H9 (cell line): ENCODE results near the gene DNAJC12. TPM values are rescaled to one million over a fixed set of nuclear protein-coding genes. Genes with fewer than 3 reads are reported as not detected.
A peak's percentile ranks its signal among the peaks of the same experiment; 100 is the strongest.

Experiments
- DNase-seq: peaks from one replicate; pipeline ENCODE4 v3.0.0-alpha.2; 2017
- H2AFZ ChIP-seq: one replicate; pipeline ENCODE4 v1.6.1; 2013; ENCODE audit warnings: mild to moderate bottlenecking, low read length, control low read depth, moderate library complexity
- H2AK5ac ChIP-seq: 2 replicates; pipeline ENCODE4 v1.6.1; 2013; ENCODE audit warnings: low read length, control low read depth, mixed read lengths; ENCODE audit not compliant: insufficient read length
- H2BK120ac ChIP-seq: one replicate; pipeline ENCODE4 v1.6.1; 2013; ENCODE audit warnings: low read depth, mild to moderate bottlenecking, low read length, control low read depth, inconsistent platforms; ENCODE audit not compliant: poor library complexity, severe bottlenecking
- H2BK12ac ChIP-seq: 2 replicates; pipeline ENCODE4 v1.6.1; 2013; ENCODE audit warnings: low read length, control low read depth, mixed read lengths, low read depth; ENCODE audit not compliant: insufficient read length
- H2BK15ac ChIP-seq: 2 replicates; pipeline ENCODE4 v1.6.1; 2013; ENCODE audit warnings: low read depth, low read length, control low read depth
- H2BK20ac ChIP-seq: one replicate; pipeline ENCODE4 v1.6.1; 2013; ENCODE audit warnings: low read depth, mild to moderate bottlenecking, low read length, control low read depth, inconsistent platforms; ENCODE audit not compliant: poor library complexity, severe bottlenecking
- H2BK5ac ChIP-seq: 2 replicates; pipeline ENCODE4 v1.6.1; 2013; ENCODE audit warnings: low read length, control low read depth, mixed read lengths; ENCODE audit not compliant: insufficient read length
- H3K14ac ChIP-seq: 2 replicates; pipeline ENCODE4 v1.6.1; 2013; ENCODE audit warnings: low read length, control low read depth; ENCODE audit not compliant: insufficient read depth
- H3K18ac ChIP-seq: 2 replicates; pipeline ENCODE4 v1.6.1; 2013; ENCODE audit warnings: low read depth, mild to moderate bottlenecking, mixed read lengths, low read length, control low read depth; ENCODE audit not compliant: insufficient read length
- H3K23ac ChIP-seq: 2 replicates; pipeline ENCODE4 v1.6.1; 2013; ENCODE audit warnings: low read length, control low read depth, mixed read lengths, low read depth; ENCODE audit not compliant: insufficient read length
- H3K23me2 ChIP-seq: 2 replicates; pipeline ENCODE4 v1.6.1; 2013; ENCODE audit warnings: low read depth, mild to moderate bottlenecking, mixed read lengths, low read length, control low read depth; ENCODE audit not compliant: insufficient read length, poor library complexity, severe bottlenecking
- H3K27ac ChIP-seq: 2 replicates; pipeline ENCODE4 v1.5.1; 2013; ENCODE audit warnings: low read length, control low read depth, mixed read lengths, low read depth; ENCODE audit not compliant: insufficient read length
- H3K27me3 ChIP-seq: 2 replicates; pipeline ENCODE4 v1.6.1; 2013; ENCODE audit warnings: low read length, control low read depth, inconsistent platforms; ENCODE audit not compliant: insufficient read depth
- H3K4ac ChIP-seq: 2 replicates; pipeline ENCODE4 v1.6.1; 2013; ENCODE audit warnings: low read depth, mild to moderate bottlenecking, control low read depth, inconsistent platforms, low read length, moderate library complexity
- H3K4me1 ChIP-seq: 2 replicates; pipeline ENCODE4 v1.6.1; 2013; ENCODE audit warnings: low read length, control low read depth, inconsistent platforms; ENCODE audit not compliant: insufficient read depth
- H3K4me2 ChIP-seq: 2 replicates; pipeline ENCODE4 v1.6.1; 2013; ENCODE audit warnings: low read length, control low read depth, mixed read lengths; ENCODE audit not compliant: insufficient read length, insufficient read depth
- H3K56ac ChIP-seq: 2 replicates; pipeline ENCODE4 v1.6.1; 2013; ENCODE audit warnings: low read depth, mild to moderate bottlenecking, mixed read lengths, low read length, control low read depth; ENCODE audit not compliant: insufficient read length
- H3K79me1 ChIP-seq: 2 replicates; pipeline ENCODE4 v1.6.1; 2013; ENCODE audit warnings: low read depth, mild to moderate bottlenecking, moderate library complexity, low read length, control low read depth, inconsistent platforms; ENCODE audit not compliant: insufficient read depth, poor library complexity, severe bottlenecking
- H3K79me2 ChIP-seq: 2 replicates; pipeline ENCODE4 v1.6.1; 2013; ENCODE audit warnings: low read length, control low read depth, inconsistent platforms; ENCODE audit not compliant: insufficient read depth
- H3K9ac ChIP-seq: 2 replicates; pipeline ENCODE4 v1.6.1; 2013; ENCODE audit warnings: low read length, control low read depth, mixed read lengths; ENCODE audit not compliant: insufficient read length; ENCODE audit errors: extremely low read depth
- H3K9me3 ChIP-seq: one replicate; pipeline ENCODE4 v1.6.1; 2013; ENCODE audit warnings: low read depth, low read length, inconsistent platforms; ENCODE audit not compliant: control insufficient read depth
- H3T11ph ChIP-seq: one replicate; pipeline ENCODE4 v1.6.1; 2013; ENCODE audit warnings: mild to moderate bottlenecking, low read length, control low read depth, inconsistent platforms
- H4K20me1 ChIP-seq: one replicate; pipeline ENCODE4 v1.6.1; 2013; ENCODE audit not compliant: control insufficient read depth, insufficient read length, insufficient read depth
- H4K5ac ChIP-seq: 2 replicates; pipeline ENCODE4 v1.6.1; 2013; ENCODE audit warnings: low read depth, mild to moderate bottlenecking, mixed read lengths, low read length, control low read depth; ENCODE audit not compliant: insufficient read length
- H4K8ac ChIP-seq: replicated peaks from 2 replicates; pipeline ENCODE4 v1.6.1; 2013; ENCODE audit warnings: low read length, control low read depth, mixed read lengths, low read depth; ENCODE audit not compliant: insufficient read length
- H4K91ac ChIP-seq: 2 replicates; pipeline ENCODE4 v1.6.1; 2013; ENCODE audit warnings: low read depth, mild to moderate bottlenecking, moderate library complexity, mixed read lengths, low read length, control low read depth; ENCODE audit not compliant: insufficient read length
- H3K27ac Mint-ChIP-seq, 3 experiments: 2 replicates in 2 of 3; 3 replicates in 1 of 3; pipeline ENCODE4 v1.8.0; 2020 to 2021; ENCODE audit warnings: mixed read lengths in 3 of 3, mild to moderate bottlenecking in 1 of 3, moderate library complexity in 1 of 3
- H3K27me3 Mint-ChIP-seq: 2 replicates; pipeline ENCODE4 v1.8.0; 2021; ENCODE audit warnings: low read depth, mild to moderate bottlenecking, moderate library complexity, mixed read lengths
- H3K36me3 Mint-ChIP-seq, 3 experiments: 2 replicates in 2 of 3; 3 replicates in 1 of 3; pipeline ENCODE4 v1.8.0; 2020 to 2021; ENCODE audit warnings: low read depth in 3 of 3, mixed read lengths in 3 of 3; ENCODE audit not compliant: insufficient read depth in 1 of 3
- H3K4me1 Mint-ChIP-seq, 2 experiments: 2 replicates each; pipeline ENCODE4 v1.8.0; 2020; ENCODE audit warnings: mixed read lengths in 2 of 2
- H3K4me3 Mint-ChIP-seq, 2 experiments: 2 replicates in 1 of 2; 3 replicates in 1 of 2; pipeline ENCODE4 v1.8.0; 2020 to 2021; ENCODE audit warnings: mild to moderate bottlenecking in 2 of 2, mixed read lengths in 2 of 2, moderate library complexity in 1 of 2
- H3K9me3 Mint-ChIP-seq, 2 experiments: 2 replicates in 1 of 2; 3 replicates in 1 of 2; pipeline ENCODE4 v1.8.0; 2020; ENCODE audit warnings: mild to moderate bottlenecking in 2 of 2, mixed read lengths in 2 of 2, moderate library complexity in 1 of 2
- CTCF ChIP-seq: fragments of 200-600 bp; sonication (generic); conservative IDR thresholded peaks from 3 replicates; pipeline ENCODE4 v1.8.0; 2021; ENCODE audit warnings: antibody characterized with exemption, mild to moderate bottlenecking
- WGBS: extraction: QIAGEN DNeasy Blood & Tissue Kit; methylation state at CpG from one replicate; pipeline ENCODE4 v1.1.7; 2013; ENCODE audit warnings: missing lambda C conversion rate, low lambda C conversion rate, mixed read lengths; ENCODE audit not compliant: insufficient read length; ENCODE audit errors: extremely low coverage; 5-methylcytosine and 5-hydroxymethylcytosine counted together
- total RNA-seq: library from RNA; stranded (reverse); gene quantifications from 2 replicates; pipeline ENCODE4 v1.2.1, GENCODE V29; 2021

Gene DNAJC12
- total RNA-seq, 1 experiment from 2014 or later: 0.85 TPM

GRCh38 chr10:67863094-67863493, 25.1 kb upstream of the DNAJC12 start:
- H3K4me2 ChIP-seq: no peak overlapping the region
- no peak overlapping the region for H3K4ac ChIP-seq
- Mint-ChIP-seq H3K9me3 (no peaks in the 10 kb centered on the region; a peak in 1 of 5 replicates), H3K36me3 (peaks cover 0 to 10% (median 0%) of the 10 kb centered on the region in 3 experiments; a peak in 3 of 7 replicates), H3K27me3 (no peaks in the 10 kb centered on the region), H3K4me3 (peak overlapping the region in 1 of 2 experiments; percentile 14; a peak in 1 of 5 replicates), H3K4me1 (peaks cover 35 to 38% of the 10 kb centered on the region in 2 experiments), H3K27ac (peak overlapping the region; percentile 90 to 96 (median 94))
- no peak overlapping the region for H3K56ac ChIP-seq
- H2BK5ac ChIP-seq: no peak overlapping the region
- no peak overlapping the region for H2BK12ac ChIP-seq
- no peak overlapping the region for H3K9ac ChIP-seq
- H4K8ac ChIP-seq: no peak overlapping the region
- no peak overlapping the region for H2BK20ac ChIP-seq
- no peaks in the 10 kb centered on the region for H4K20me1 ChIP-seq
- no peak overlapping the region for H4K5ac ChIP-seq
- no peaks in the 10 kb centered on the region for H3K9me3 ChIP-seq
- H3K14ac ChIP-seq: no peak overlapping the region
- H3K23ac ChIP-seq: no peak overlapping the region
- no peak overlapping the region for H4K91ac ChIP-seq
- TF ChIP-seq CTCF: no peak
- no CpG with 5 or more reads among the region's 2 CpGs for WGBS
- peak overlapping the region; percentile 51 for H3K27ac ChIP-seq
- no peaks in the 10 kb centered on the region for H3K27me3 ChIP-seq
- H3K18ac ChIP-seq: no peak overlapping the region
- H2AK5ac ChIP-seq: no peak overlapping the region
- H3K4me1 ChIP-seq: peaks cover 10% of the 10 kb centered on the region; the same call in 1 of the 2 replicates
- no peaks in the 10 kb centered on the region for H3K23me2 ChIP-seq
- H3T11ph ChIP-seq: no peak overlapping the region
- H3K79me2 ChIP-seq: no peaks in the 10 kb centered on the region
- no peak overlapping the region for H2BK120ac ChIP-seq
- H2BK15ac ChIP-seq: no peak overlapping the region
- no peak overlapping the region for H2AFZ ChIP-seq
- no peak for DNase-seq
- no peaks in the 10 kb centered on the region for H3K79me1 ChIP-seq
